ENCODE results near the gene SLC25A17.
"Not testable (repeated sequence)": the region's sequence is repeated elsewhere in the genome, so short reads cannot be mapped to it uniquely, and the experiment has no call there.

SLC25A17 gene

GRCh38 chr22:40726514-40726913 is 92.6 kb downstream of the SLC25A17 start:
- FAIRE-seq, result peak; percentile 49
- no peak for DNase-seq (ENCODE audit: extremely low spot score, insufficient read length, low read depth)

DNA sequence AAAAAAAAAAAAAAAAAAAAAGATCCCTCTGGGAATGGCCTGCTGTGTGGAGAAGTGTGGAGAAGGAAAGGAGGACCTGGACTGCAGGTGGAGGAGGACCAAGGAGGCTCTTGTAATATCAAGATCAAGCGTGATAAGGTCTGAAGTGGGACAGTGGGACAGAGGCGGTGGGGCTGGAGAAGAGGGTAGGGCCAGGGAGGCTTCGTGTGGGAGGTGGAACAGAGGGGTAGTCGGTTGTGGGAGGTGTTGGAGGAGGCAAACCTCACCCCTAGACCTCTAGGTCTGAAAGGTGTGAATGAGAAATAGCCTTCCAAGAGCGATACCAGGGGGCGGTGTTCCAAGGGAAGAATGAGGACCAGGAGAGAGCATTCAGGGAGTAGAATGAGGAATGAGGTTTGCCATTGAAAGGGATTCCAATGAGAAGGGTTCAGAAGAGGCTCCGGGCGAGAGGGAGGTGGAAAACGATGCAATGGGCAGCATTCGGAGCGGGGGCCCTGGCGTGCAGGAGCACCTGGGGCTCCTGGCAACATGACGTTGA is 95.7 kb downstream of the SLC25A17 start:
- FAIRE-seq (no peak), DNase-seq (ENCODE audit: extremely low spot score, insufficient read length, low read depth) (no peak)

GRCh38 chr22:40721266-40721665 is 97.9 kb downstream of the SLC25A17 start:
- DNase-seq (ENCODE audit: extremely low spot score, insufficient read length, low read depth) (no peak), FAIRE-seq (no peak)

DNA sequence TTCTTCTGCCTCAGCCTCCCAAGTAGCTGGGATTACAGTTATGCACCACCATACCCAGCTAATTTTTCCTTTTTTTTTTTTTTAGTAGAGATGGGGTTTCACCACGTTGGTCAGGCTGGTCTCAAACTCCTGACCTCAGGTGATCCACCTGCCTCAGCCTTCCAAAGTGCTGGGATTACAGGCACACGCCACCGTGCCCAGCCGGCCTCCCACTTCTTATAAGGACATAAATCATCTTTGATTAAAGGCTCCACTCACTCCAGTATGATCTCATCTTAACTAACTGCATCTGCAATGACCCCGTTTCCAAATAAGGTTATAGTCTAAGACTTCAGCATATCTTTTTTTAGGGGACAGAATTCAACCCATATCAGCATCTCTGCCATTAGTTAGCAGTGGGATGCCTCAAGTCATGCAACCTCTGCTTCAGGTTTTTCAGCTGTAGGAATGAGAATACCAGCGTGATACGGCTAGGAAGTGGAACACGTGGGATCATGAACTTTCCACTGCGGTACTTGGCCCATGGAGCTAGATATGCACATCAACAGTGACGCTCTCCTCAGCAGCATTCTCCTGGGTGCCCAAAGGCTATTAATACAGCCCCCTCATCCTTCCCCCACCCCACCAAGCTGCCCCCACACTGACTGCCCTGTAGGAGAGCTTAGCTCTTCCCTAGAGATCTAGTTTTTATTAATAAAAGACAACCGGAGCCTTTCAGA is 98.4 kb downstream of the SLC25A17 start:
- FAIRE-seq (no peak), DNase-seq (ENCODE audit: extremely low spot score, insufficient read length, low read depth) (no peak)

DNA sequence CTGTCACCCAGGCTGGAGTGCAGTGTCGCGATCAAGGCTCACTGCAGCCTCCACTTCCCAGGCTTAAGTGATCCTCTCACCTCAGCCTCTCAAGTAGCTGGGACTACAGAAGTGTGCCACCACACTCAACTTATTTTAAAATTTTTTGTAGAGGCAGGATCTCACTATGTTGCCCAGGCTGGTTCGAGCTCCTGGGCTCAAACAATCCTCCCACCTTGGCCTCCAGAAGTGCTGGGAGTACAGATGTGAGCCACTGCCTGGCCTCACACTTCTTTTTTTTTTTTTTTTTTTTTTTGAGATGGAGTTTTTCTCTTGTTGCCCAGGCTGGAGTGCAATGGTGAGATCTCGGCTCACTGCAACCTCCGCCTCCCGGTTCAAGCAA is 99.0 kb downstream of the SLC25A17 start:
- FAIRE-seq, result not testable (repeated sequence)

More for the DNA sequence above, 99.0 kb downstream of the SLC25A17 start:
- not testable (repeated sequence) for DNase-seq (ENCODE audit: extremely low spot score, insufficient read length, low read depth)
